CD14-positive monocyte (primary cell): Measurements from ENCODE around the gene ARID2. TPM values are rescaled to one million over a fixed set of nuclear protein-coding genes. Genes with fewer than 3 reads are reported as not detected.

Experiments used
- DNase-seq, 3 donors: peaks; one replicate each; pipeline ENCODE4 v3.0.0-alpha.2; 2011 to 2022
- H2AFZ ChIP-seq: 2 replicates; pipeline ENCODE4 v1.6.0; 2012; ENCODE audit warnings: mild to moderate bottlenecking, low read depth, low read length, inconsistent platforms; ENCODE audit not compliant: insufficient read depth, poor library complexity, severe bottlenecking
- H3K27ac ChIP-seq, 2 donors: 1 replicate in 1 of 2; 2 replicates in 1 of 2; pipeline ENCODE4 v1.5.1; 2012 to 2013; ENCODE audit warnings: low read length in 2 of 2, control low read depth in 1 of 2, inconsistent platforms in 1 of 2, low read depth in 1 of 2, mild to moderate bottlenecking in 1 of 2
- H3K27me3 ChIP-seq, 2 donors: one replicate each; pipeline versions ENCODE4 v1.6.0 to v1.6.1; 2011 to 2013; ENCODE audit warnings: low read length in 2 of 2; ENCODE audit not compliant: control insufficient read depth in 2 of 2, insufficient read depth in 2 of 2
- H3K36me3 ChIP-seq, 2 donors: replicated peaks in 1 of 2; 1 replicate in 1 of 2; 2 replicates in 1 of 2; pipeline versions ENCODE4 v1.5.1 to v1.6.1; 2012 to 2013; ENCODE audit warnings: low read length in 2 of 2, control low read depth in 1 of 2, inconsistent platforms in 1 of 2, mild to moderate bottlenecking in 1 of 2; ENCODE audit not compliant: insufficient read depth in 2 of 2, control insufficient read depth in 1 of 2
- H3K4me1 ChIP-seq, 2 donors: 1 replicate in 1 of 2; 2 replicates in 1 of 2; pipeline versions ENCODE4 v1.5.1 to v1.6.1; 2012 to 2013; ENCODE audit warnings: low read length in 2 of 2, control low read depth in 1 of 2, inconsistent platforms in 1 of 2, mild to moderate bottlenecking in 1 of 2, moderate library complexity in 1 of 2; ENCODE audit not compliant: insufficient read depth in 2 of 2, control insufficient read depth in 1 of 2
- H3K4me2 ChIP-seq: replicated peaks from 2 replicates; pipeline ENCODE3; 2012; ENCODE audit warnings: low read length, moderate library complexity, mild to moderate bottlenecking; ENCODE audit not compliant: poor library complexity, severe bottlenecking; ENCODE audit errors: extremely low read depth
- H3K4me3 ChIP-seq, 3 experiments: fragments of 200-600 bp in 1 of 3; sonication (generic) in 1 of 3; replicated peaks in 1 of 3; 1 replicate in 2 of 3; 2 replicates in 1 of 3; pipeline ENCODE4 v1.5.1; 2011 to 2013; ENCODE audit warnings: low read length in 3 of 3, mild to moderate bottlenecking in 3 of 3, control low read depth in 2 of 3, low read depth in 2 of 3, inconsistent platforms in 1 of 3, moderate library complexity in 1 of 3
- H3K79me2 ChIP-seq: 2 replicates; pipeline ENCODE4 v1.6.0; 2012; ENCODE audit warnings: mild to moderate bottlenecking, control low read depth, inconsistent platforms, low read length, moderate library complexity; ENCODE audit not compliant: insufficient read depth
- H3K9ac ChIP-seq: 2 replicates; pipeline ENCODE4 v1.6.0; 2017; ENCODE audit warnings: low read length, mild to moderate bottlenecking; ENCODE audit not compliant: insufficient read depth, poor library complexity, severe bottlenecking
- H3K9me3 ChIP-seq, 2 donors: replicated peaks in 1 of 2; 1 replicate in 1 of 2; 2 replicates in 1 of 2; pipeline versions ENCODE4 v1.5.1 to v1.6.1; 2012 to 2013; ENCODE audit warnings: low read length in 2 of 2, control low read depth in 1 of 2; ENCODE audit not compliant: control insufficient read depth in 1 of 2, insufficient read depth in 1 of 2
- H4K20me1 ChIP-seq: 2 replicates; pipeline ENCODE4 v1.6.0; 2012; ENCODE audit warnings: mild to moderate bottlenecking, low read length, control low read depth, moderate library complexity; ENCODE audit not compliant: insufficient read depth
- H3K27ac Mint-ChIP-seq, 7 donors: one replicate each; pipeline ENCODE4 v1.8.0; 2020; ENCODE audit warnings: mild to moderate bottlenecking in 7 of 7, mixed read lengths in 7 of 7, moderate library complexity in 6 of 7, inconsistent platforms in 2 of 7
- H3K27me3 Mint-ChIP-seq, 3 donors: one replicate each; pipeline ENCODE4 v1.8.0; 2021 to 2022; ENCODE audit warnings: low read depth in 3 of 3, mild to moderate bottlenecking in 3 of 3, mixed read lengths in 3 of 3, moderate library complexity in 3 of 3, inconsistent platforms in 1 of 3
- H3K36me3 Mint-ChIP-seq, 2 donors: one replicate each; pipeline ENCODE4 v1.8.0; 2020; ENCODE audit warnings: mixed read lengths in 2 of 2, inconsistent platforms in 1 of 2, mild to moderate bottlenecking in 1 of 2
- H3K4me1 Mint-ChIP-seq: one replicate; pipeline ENCODE4 v1.8.0; 2020; ENCODE audit warnings: mild to moderate bottlenecking, mixed read lengths
- H3K4me3 Mint-ChIP-seq, 2 donors: one replicate each; pipeline ENCODE4 v1.8.0; 2020; ENCODE audit warnings: mild to moderate bottlenecking in 2 of 2, mixed read lengths in 2 of 2, moderate library complexity in 1 of 2
- H3K9me3 Mint-ChIP-seq, 7 donors: one replicate each; pipeline ENCODE4 v1.8.0; 2020 to 2022; ENCODE audit warnings: mixed read lengths in 7 of 7, mild to moderate bottlenecking in 6 of 7, moderate library complexity in 6 of 7, inconsistent platforms in 2 of 7
- CTCF ChIP-seq: fragments of 200-600 bp; IDR thresholded peaks from one replicate; pipeline ENCODE4 v1.8.0; 2022; ENCODE audit warnings: antibody characterized with exemption, mild to moderate bottlenecking
- WGBS: methylation state at CpG from one replicate; pipeline ENCODE4 v1.1.5; 2013; ENCODE audit warnings: missing lambda C conversion rate; ENCODE audit not compliant: insufficient coverage; 5-methylcytosine and 5-hydroxymethylcytosine counted together
- intact Hi-C, 2 donors: fragments of 100-400 bp; cut with micrococcal nuclease; formaldehyde crosslinking; loops; one replicate each; pipeline versions ENCODE4 v1.15.0 to v1.15.1; 2023
- polyA plus RNA-seq, 3 donors: library from polyadenylated mRNA; depleted of rRNA in 1 of 3; unstranded in 2 of 3; stranded (reverse) in 1 of 3; fragments of 300-500 nt in 2 of 3; fragments of >200 nt in 1 of 3; fragmentation: Illumina TruSeq in 2 of 3; gene quantifications; 1 replicate in 2 of 3; 2 replicates in 1 of 3; pipeline ENCODE4 v1.2.3, GENCODE V29; 2012 to 2021

The ARID2 gene
- polyA plus RNA-seq, 3 donors = 3.0 to 8.0 (median 4.7) TPM

- Histone ChIP-seq H3K79me2 (no peaks in the 10 kb centered on the region), H3K4me1 (peaks cover 0 to 4% of the 10 kb centered on the region in 2 donors), H3K27ac (no peak overlapping the region), H3K9me3 (peaks cover 4 to 9% of the 10 kb centered on the region in 2 donors), H3K36me3 (no peaks in the 10 kb centered on the region), H2AFZ (no peak overlapping the region), H3K4me2 (no peak overlapping the region), H3K4me3 (no peak overlapping the region), H3K9ac (no peak overlapping the region), H3K27me3 (no peaks in the 10 kb centered on the region), H4K20me1 (no peaks in the 10 kb centered on the region)
- Mint-ChIP-seq H3K36me3 (peaks cover 2 to 4% of the 10 kb centered on the region in 2 donors), H3K9me3 (peaks cover 4 to 17% (median 8%) of the 10 kb centered on the region in 7 donors), H3K4me1 (peaks cover 15% of the 10 kb centered on the region), H3K4me3 (no peak overlapping the region), H3K27me3 (no peaks in the 10 kb centered on the region), H3K27ac (no peak overlapping the region)
- DNase-seq = no peak
- WGBS = 100% methylated on average over 1 of the region's 2 CpGs
- intact Hi-C loops = no loop called here
- no peak for TF ChIP-seq CTCF
Measured at GRCh38 chr12:45704968-45705367, 24.5 kb upstream of the ARID2 start.

GRCh38 chr12:45705404-45705803 is 24.1 kb upstream of the ARID2 start:
- H3K9me3 ChIP-seq = peaks cover 4 to 9% of the 10 kb centered on the region in 2 donors
- H2AFZ ChIP-seq = no peak overlapping the region
- H3K27ac ChIP-seq = no peak overlapping the region
- WGBS = 88% methylated on average over 2 of the region's 2 CpGs
- intact Hi-C loops = no loop called here
- Mint-ChIP-seq H3K36me3 (peaks cover 2 to 4% of the 10 kb centered on the region in 2 donors), H3K9me3 (peaks cover 4 to 17% (median 8%) of the 10 kb centered on the region in 7 donors), H3K4me3 (no peak overlapping the region), H3K4me1 (peaks cover 15% of the 10 kb centered on the region), H3K27me3 (no peaks in the 10 kb centered on the region), H3K27ac (peak overlapping the region in 3 of 7 donors; percentile 2 to 29 (median 14))
- no peaks in the 10 kb centered on the region for H3K27me3 ChIP-seq
- H3K4me3 ChIP-seq = no peak overlapping the region
- H3K79me2 ChIP-seq = no peaks in the 10 kb centered on the region
- no peak for DNase-seq
- H3K36me3 ChIP-seq = no peaks in the 10 kb centered on the region
- H3K4me2 ChIP-seq = no peak overlapping the region
- H3K4me1 ChIP-seq = peaks cover 0 to 4% of the 10 kb centered on the region in 2 donors
- H3K9ac ChIP-seq = no peak overlapping the region
- no peak for TF ChIP-seq CTCF
- H4K20me1 ChIP-seq = no peaks in the 10 kb centered on the region
